ENCODE data around the gene ACBD6. TPM values are rescaled to one million over a fixed set of nuclear protein-coding genes. Genes with fewer than 3 reads are reported as not detected.

The ACBD6 gene
- total RNA-seq, 1 donor from 2014 or later: 73.2 TPM

DNA sequence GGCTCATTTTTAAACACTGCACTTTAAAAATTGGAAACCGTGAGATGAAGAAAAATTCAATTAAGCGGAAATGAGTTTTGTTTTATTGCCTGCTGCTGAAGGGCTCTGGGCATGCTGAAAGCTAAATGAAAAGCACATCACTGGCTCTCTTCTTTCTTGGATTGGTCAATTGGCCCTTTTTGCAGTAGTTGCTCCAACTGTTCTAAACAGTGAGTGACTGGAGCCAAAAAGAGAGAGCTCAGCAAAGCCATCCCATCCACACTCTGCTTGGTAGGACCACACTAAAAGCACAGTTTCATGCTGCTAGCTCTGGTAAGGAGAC lies 224.2 kb downstream of the ACBD6 start:
- no peaks in the 10 kb centered on the region for H3K27me3 ChIP-seq (ENCODE audit: control insufficient read depth, insufficient read depth, low read length)
- H3K4me3 ChIP-seq (ENCODE audit: low read depth, low read length): no peak overlapping the region
- DNase-seq (ENCODE audit: low read depth): no peak
- no peaks in the 10 kb centered on the region for H3K36me3 ChIP-seq (ENCODE audit: control insufficient read depth, insufficient read depth, low read length)
- TF ChIP-seq, protein P1, sequence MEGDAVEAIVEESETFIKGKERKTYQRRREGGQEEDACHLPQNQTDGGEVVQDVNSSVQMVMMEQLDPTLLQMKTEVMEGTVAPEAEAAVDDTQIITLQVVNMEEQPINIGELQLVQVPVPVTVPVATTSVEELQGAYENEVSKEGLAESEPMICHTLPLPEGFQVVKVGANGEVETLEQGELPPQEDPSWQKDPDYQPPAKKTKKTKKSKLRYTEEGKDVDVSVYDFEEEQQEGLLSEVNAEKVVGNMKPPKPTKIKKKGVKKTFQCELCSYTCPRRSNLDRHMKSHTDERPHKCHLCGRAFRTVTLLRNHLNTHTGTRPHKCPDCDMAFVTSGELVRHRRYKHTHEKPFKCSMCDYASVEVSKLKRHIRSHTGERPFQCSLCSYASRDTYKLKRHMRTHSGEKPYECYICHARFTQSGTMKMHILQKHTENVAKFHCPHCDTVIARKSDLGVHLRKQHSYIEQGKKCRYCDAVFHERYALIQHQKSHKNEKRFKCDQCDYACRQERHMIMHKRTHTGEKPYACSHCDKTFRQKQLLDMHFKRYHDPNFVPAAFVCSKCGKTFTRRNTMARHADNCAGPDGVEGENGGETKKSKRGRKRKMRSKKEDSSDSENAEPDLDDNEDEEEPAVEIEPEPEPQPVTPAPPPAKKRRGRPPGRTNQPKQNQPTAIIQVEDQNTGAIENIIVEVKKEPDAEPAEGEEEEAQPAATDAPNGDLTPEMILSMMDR (IDR thresholded peaks at IDR 0.05; ENCODE audit: insufficient read depth, low read length, poor library complexity, severe bottlenecking): no peak

- TF ChIP-seq, protein P1 (IDR thresholded peaks at IDR 0.05; ENCODE audit: insufficient read depth, low read length, poor library complexity, severe bottlenecking): no peak
- no peak overlapping the region for H3K4me3 ChIP-seq (ENCODE audit: low read depth, low read length)
- no peak for DNase-seq (ENCODE audit: low read depth)
- H3K36me3 ChIP-seq (ENCODE audit: control insufficient read depth, insufficient read depth, low read length): no peaks in the 10 kb centered on the region
- H3K27me3 ChIP-seq (ENCODE audit: control insufficient read depth, insufficient read depth, low read length): no peaks in the 10 kb centered on the region
Measured at GRCh38 chr1:180277476-180278193, 224.7 kb downstream of the ACBD6 start.

DNA sequence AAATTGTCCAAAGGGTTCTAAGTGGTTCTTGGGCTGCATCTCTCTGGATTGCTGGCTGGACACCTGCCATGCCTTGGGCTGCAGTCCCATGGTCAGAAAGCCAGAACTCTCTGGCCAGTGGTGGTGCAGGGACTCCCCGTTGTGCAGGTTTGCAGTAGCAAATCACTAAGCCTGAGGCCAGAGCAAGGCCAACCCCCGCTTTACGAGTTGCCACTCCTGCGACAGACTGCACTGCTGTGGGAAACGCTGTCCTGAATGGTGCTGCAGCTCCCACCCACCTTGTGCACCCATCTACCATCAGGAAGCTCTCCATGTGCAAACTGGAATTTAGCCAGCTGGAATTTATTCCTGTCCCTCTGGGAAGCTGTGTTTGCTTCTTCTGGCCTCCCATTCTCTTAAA lies 226.7 kb downstream of the ACBD6 start:
- no peaks in the 10 kb centered on the region for H3K36me3 ChIP-seq (ENCODE audit: control insufficient read depth, insufficient read depth, low read length)
- no peak for DNase-seq (ENCODE audit: low read depth)
- TF ChIP-seq, protein P1 (IDR thresholded peaks at IDR 0.05; ENCODE audit: insufficient read depth, low read length, poor library complexity, severe bottlenecking): no peak

DNA sequence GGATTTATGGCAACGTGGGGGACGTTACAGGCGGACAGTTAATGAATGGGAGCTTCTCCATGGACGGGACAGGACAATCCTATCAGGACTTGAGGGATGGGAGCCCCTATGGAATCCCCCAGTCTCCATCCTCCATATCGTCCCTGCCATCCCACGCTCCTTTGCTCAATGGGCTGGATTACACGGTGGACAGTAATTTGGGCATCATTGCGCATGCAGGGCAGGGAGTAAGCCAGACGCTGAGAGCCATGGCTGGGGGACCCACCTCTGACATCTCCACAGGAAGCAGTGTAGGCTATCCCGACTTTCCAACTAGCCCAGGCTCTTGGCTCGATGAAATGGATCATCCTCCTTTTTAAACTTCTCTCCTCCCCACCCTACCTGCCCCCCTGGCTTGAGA lies 228.2 kb downstream of the ACBD6 start:
- no peaks in the 10 kb centered on the region for H3K27me3 ChIP-seq (ENCODE audit: control insufficient read depth, insufficient read depth, low read length)
- DNase-seq (ENCODE audit: low read depth): no peak
- H3K36me3 ChIP-seq (ENCODE audit: control insufficient read depth, insufficient read depth, low read length): no peaks in the 10 kb centered on the region
- H3K4me3 ChIP-seq (ENCODE audit: low read depth, low read length): no peak overlapping the region
- TF ChIP-seq, protein P1 (IDR thresholded peaks at IDR 0.05; ENCODE audit: insufficient read depth, low read length, poor library complexity, severe bottlenecking): no peak

More for the DNA sequence above, 226.7 kb downstream of the ACBD6 start:
- Histone ChIP-seq H3K4me3 (ENCODE audit: low read depth, low read length) (no peak overlapping the region), H3K27me3 (ENCODE audit: control insufficient read depth, insufficient read depth, low read length) (no peaks in the 10 kb centered on the region)

DNA sequence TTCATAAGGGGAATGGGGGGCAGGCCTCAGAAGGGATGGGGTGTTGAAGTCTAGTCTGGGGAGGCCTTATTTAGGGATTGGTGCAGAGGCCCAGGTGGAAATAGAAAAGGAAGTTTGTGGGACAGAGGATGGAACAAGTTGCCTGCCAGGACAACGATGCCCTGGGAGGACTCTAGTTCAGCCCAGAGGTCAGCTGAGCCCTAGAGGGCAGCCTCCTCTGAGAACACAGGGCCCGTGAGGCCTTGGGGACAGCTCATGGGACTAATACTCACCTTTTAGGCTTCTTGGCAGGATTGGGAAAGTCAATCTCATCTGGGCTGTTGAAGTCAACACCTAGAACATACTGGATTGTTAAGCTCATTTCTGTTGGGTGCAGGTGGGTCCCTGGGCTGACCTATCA lies 229.3 kb downstream of the ACBD6 start:
- no peaks in the 10 kb centered on the region for H3K27me3 ChIP-seq (ENCODE audit: control insufficient read depth, insufficient read depth, low read length)
- H3K36me3 ChIP-seq (ENCODE audit: control insufficient read depth, insufficient read depth, low read length): no peaks in the 10 kb centered on the region
- DNase-seq (ENCODE audit: low read depth): no peak
- TF ChIP-seq, protein P1 (IDR thresholded peaks at IDR 0.05; ENCODE audit: insufficient read depth, low read length, poor library complexity, severe bottlenecking): no peak
- H3K4me3 ChIP-seq (ENCODE audit: low read depth, low read length): no peak overlapping the region

- TF ChIP-seq, protein P1 (IDR thresholded peaks at IDR 0.05; ENCODE audit: insufficient read depth, low read length, poor library complexity, severe bottlenecking): no peak
- no peaks in the 10 kb centered on the region for H3K27me3 ChIP-seq (ENCODE audit: control insufficient read depth, insufficient read depth, low read length)
- H3K4me3 ChIP-seq (ENCODE audit: low read depth, low read length): no peak overlapping the region
- no peak for DNase-seq (ENCODE audit: low read depth)
- no peaks in the 10 kb centered on the region for H3K36me3 ChIP-seq (ENCODE audit: control insufficient read depth, insufficient read depth, low read length)
Measured at GRCh38 chr1:180272395-180272794, 230.0 kb downstream of the ACBD6 start.
